Iris pigment epithelial cell (primary cell): ENCODE data around the gene ARHGAP40.
"Not testable (repeated sequence)": the region's sequence is repeated elsewhere in the genome, so short reads cannot be mapped to it uniquely, and the experiment has no call there.

ENCODE experiments used
- DNase-seq: peaks from one replicate; pipeline ENCODE4 v3.0.0-alpha.2; 2011; ENCODE audit warnings: low read depth

ARHGAP40 gene

GRCh38 chr20:38588303-38588702, 13.3 kb upstream of the ARHGAP40 start:
- no peak for DNase-seq

DNA sequence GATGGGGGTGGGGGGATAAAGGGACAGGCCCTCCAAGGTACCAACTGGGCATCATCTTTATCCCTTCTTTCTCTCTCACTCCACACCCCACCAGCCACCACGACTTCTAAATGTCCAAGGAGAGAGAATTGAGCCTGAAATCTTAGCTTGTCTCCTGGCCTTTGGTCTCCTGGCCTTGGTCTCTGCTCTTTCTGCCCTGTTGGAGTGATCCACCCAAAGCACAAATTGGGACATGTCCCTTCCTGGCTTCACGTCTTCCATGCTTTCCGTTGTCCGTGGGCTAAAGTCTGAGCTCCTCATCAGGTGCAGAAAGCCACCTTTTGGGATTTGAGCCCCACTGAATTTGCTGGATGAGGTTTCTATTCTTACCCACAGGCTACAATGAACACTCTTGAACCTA, 12.3 kb upstream of the ARHGAP40 start:
- no peak for DNase-seq

- DNase-seq, result no peak
Measured at GRCh38 chr20:38589967-38590675, 11.5 kb upstream of the ARHGAP40 start.

- peak; percentile 14 for DNase-seq
Measured at GRCh38 chr20:38590676-38591473, 10.7 kb upstream of the ARHGAP40 start.

GRCh38 chr20:38591474-38592410, 9.9 kb upstream of the ARHGAP40 start:
- no peak for DNase-seq

DNA sequence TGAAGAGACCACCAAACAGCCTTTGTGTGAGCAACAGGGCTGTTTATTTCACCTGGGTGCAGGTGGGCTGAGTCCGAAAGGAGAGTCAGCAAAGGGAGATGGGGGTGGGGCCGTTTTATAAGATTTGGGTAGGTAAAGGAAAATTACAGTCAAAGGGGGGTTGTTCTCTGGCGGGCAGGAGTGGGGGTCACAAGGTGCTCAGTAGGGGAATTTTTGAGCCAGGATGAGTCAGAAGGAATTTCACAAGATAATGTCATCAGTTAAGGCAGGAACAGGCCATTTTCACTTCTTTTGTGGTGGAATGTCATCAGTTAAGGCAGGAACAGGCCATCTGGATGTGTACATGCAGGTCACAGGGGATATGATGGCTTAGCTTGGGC, 9.2 kb upstream of the ARHGAP40 start:
- DNase-seq, result peak; percentile 39

- DNase-seq, result not testable (repeated sequence)
Measured at GRCh38 chr20:38594281-38594680, 7.3 kb upstream of the ARHGAP40 start.

GRCh38 chr20:38595886-38596285, 5.7 kb upstream of the ARHGAP40 start:
- not testable (repeated sequence) for DNase-seq

DNA sequence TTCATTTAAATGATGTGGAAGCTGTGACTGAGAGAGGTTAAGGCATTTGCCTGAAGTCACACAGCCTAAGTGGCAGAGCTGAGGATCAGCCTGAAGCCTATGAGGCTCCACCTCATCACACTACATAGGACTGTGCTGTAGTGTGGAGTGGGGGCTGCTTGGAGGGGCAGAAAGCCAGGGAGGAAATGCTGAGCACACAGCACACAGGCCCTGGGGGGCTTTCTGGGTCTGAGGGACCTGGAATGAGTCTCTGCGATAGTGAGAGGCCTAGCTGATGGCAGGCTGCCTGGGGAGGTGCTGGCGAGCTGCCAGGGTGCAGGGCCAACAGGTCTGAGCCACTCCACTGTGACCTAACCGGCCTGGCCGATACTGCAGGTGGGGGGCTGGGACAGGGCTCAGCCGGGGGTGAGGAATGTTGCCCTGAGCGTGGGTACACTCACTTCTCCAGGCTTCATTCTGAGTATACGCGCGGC, 2.2 kb upstream of the ARHGAP40 start:
- DNase-seq, result no peak

GRCh38 chr20:38600057-38600456, 1.6 kb upstream of the ARHGAP40 start:
- no peak for DNase-seq

DNA sequence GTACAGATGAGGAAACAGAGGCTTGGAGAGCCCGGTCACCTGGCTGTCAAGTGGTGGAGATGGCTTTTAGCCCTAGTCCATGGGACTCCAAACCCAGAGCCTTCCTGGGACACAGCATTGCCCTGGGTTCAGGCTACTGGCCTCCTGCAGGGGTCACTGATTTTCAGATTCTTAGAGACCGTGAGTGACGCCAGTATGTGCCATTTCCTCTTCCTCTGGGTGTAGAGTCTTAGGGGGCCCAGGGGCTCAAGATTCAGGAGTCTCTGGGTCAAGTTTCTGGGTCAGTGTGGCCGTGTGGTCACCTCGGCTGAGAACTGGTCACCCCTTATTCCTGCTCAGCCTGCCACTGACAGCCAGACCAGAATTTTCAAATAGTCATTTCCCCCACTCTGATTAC, 574 bp downstream of the ARHGAP40 start:
- no peak for DNase-seq

- no peak for DNase-seq
Measured at GRCh38 chr20:38603286-38603685, 1.7 kb downstream of the ARHGAP40 start.

GRCh38 chr20:38604873-38605303, 3.3 kb downstream of the ARHGAP40 start:
- DNase-seq, result peak; percentile 80

DNA sequence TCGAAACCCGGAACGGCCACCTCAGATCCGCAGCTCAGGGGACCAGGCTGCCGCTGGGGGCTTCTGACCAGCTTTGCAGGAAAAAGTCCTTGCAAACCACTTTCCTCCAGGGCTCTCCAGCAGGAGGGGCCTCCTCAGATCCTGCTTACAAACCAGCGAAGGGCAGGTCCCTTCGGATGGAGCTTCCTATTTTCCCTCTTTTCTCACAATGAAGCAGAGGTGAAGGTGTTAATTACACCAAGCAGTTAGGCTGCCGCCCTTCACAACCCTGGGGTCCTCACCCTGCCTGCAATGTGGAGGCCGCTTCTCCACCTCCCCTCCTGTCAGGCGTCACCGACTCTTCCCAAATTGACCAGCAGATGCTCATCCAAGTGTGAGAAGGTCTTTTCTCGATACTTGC, 5.7 kb downstream of the ARHGAP40 start:
- DNase-seq, result no peak

GRCh38 chr20:38608188-38608587, 6.6 kb downstream of the ARHGAP40 start:
- no peak for DNase-seq

- DNase-seq, result no peak
Measured at GRCh38 chr20:38609815-38610214, 8.2 kb downstream of the ARHGAP40 start.

DNA sequence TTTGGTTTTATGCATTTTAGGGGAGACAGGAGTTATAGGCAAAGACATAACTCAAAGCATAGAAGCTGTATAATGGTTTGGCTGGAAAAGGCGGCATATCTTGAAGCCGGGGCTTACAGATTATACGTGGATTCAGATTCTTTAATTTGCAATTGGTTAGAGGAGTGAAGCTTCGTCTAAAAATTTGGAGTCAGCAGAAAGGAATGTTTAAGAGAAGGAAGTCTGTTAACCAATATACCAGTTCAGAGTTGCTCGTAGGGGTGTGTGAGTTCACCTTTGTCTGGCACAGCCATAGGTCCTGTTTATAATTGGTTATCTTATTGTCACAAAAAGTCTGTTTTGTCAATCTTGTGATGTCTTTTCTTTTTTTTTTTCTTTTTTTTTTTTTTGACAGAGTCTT, 8.9 kb downstream of the ARHGAP40 start:
- peak; percentile 49 for DNase-seq

- DNase-seq, result no peak
Measured at GRCh38 chr20:38612751-38613515, 11.3 kb downstream of the ARHGAP40 start.

DNA sequence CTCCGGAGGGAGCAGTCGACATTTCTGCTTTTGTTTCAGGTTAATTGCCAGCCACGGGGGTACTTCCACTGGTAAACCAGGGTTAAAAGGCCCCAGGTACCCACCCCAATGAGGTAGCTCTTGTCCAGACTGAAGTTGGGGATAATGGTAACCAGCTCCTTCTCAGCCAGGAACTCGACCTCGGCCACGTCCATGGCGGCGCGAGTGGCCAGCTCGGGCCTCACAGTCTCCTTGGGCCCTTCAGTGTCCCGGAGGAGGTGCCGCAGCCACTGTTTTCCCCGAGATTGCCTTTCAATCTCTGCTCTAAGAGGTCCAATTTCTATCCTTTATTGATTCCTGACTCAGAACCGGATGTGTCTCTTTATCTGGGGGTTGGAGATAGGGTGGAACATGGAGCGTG, 13.7 kb downstream of the ARHGAP40 start:
- DNase-seq, result no peak

GRCh38 chr20:38616457-38616856, 14.8 kb downstream of the ARHGAP40 start:
- no peak for DNase-seq

DNA sequence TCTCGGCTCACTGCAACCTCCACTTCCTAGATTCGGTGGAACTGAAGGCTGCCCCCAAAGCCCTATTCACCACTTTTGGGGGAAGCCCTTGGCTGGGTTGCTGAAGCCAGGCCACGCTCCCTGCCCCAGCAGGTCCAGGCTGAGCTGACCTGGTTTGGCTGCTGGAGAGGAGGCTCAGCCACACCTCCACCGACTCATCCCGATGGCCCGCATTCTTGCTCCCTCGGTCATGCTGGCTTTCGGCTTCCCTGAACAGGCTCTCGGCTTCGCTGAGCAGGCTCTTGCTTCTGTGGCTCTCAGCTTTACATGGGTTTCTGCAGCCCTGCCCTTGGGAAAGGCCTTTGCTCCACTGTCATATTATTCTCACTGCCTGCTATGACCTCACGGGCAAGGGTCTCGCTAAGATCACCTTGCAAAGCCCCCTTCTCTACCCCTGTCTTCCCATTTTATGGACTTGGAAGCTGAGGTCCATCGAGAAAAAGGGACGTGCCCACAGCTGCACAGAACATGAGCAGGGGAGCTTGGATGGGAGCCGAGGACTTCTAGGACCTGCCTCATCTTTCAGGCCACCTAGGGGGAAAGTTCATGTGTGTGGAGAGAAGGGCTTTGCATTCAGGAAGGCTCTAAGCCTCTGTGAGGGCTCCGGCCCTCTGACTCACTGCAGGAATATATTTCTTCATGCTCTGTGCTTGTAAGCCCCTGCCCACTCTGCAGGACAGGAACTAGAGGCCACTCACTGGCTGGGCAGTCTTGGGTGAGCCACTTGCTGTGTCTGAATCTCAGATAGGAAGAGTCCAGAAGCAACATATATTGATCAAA, 15.6 kb downstream of the ARHGAP40 start:
- peak; percentile 67 for DNase-seq
